ENCODE data around the gene IGF2. TPM values are rescaled to one million over a fixed set of nuclear protein-coding genes. Genes with fewer than 3 reads are reported as not detected.

IGF2 gene
- total and polyA plus RNA-seq, 2 donors from 2014 or later: 10.2 to 30.5 TPM

DNA sequence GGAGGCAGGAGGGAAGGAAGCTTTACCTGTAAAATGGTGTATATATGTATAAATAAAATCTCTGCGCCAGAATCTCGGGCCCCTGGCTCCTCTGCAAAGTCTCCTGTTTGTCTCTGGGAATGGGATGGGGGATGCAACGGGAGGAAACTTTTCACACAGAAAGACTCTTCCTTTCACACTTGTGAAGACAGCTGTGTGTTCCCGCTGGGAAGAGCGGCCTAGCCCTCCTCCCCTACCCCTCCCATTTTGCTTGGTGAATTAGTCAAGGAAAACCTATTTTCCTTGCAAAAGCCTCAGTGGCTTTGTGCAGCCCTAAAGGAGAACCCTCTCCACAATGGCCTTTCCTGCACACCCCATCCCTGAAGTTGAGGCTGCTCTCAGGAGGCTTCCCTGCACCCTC is 9.4 kb upstream of the IGF2 start:
- peaks cover 0 to 2% (median 0%) of the 10 kb centered on the region in 3 donors for H3K4me1 ChIP-seq (ENCODE audit: control insufficient read depth in 2 of 3, insufficient read depth in 2 of 3, low read depth in 1 of 3, low read length in 3 of 3)
- TF ChIP-seq, protein P1, sequence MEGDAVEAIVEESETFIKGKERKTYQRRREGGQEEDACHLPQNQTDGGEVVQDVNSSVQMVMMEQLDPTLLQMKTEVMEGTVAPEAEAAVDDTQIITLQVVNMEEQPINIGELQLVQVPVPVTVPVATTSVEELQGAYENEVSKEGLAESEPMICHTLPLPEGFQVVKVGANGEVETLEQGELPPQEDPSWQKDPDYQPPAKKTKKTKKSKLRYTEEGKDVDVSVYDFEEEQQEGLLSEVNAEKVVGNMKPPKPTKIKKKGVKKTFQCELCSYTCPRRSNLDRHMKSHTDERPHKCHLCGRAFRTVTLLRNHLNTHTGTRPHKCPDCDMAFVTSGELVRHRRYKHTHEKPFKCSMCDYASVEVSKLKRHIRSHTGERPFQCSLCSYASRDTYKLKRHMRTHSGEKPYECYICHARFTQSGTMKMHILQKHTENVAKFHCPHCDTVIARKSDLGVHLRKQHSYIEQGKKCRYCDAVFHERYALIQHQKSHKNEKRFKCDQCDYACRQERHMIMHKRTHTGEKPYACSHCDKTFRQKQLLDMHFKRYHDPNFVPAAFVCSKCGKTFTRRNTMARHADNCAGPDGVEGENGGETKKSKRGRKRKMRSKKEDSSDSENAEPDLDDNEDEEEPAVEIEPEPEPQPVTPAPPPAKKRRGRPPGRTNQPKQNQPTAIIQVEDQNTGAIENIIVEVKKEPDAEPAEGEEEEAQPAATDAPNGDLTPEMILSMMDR (IDR thresholded peaks at IDR 0.05; ENCODE audit: borderline replicate concordance, extremely low read depth, insufficient read depth): no peak
- no peak overlapping the region for H3K27ac ChIP-seq (ENCODE audit: low read depth in 2 of 2, low read length in 2 of 2)
- intact Hi-C loops (cut with DNase I): no loop called here
- H3K9ac ChIP-seq (ENCODE audit: low read length in 3 of 3): no peak overlapping the region
- FAIRE-seq (no peak), DNase-seq (no peak)
- H3K27me3 ChIP-seq (ENCODE audit: control insufficient read depth, insufficient read depth, low read length): peaks cover 14% of the 10 kb centered on the region
- H3K4me3 ChIP-seq (ENCODE audit: low read length in 3 of 3): no peak overlapping the region
- no peaks in the 10 kb centered on the region for H3K9me3 ChIP-seq (ENCODE audit: control insufficient read depth in 2 of 3, insufficient read depth in 1 of 3, low read length in 3 of 3)
- no peaks in the 10 kb centered on the region for H3K36me3 ChIP-seq (ENCODE audit: control insufficient read depth in 2 of 3, insufficient read depth in 3 of 3, low read length in 3 of 3)

DNA sequence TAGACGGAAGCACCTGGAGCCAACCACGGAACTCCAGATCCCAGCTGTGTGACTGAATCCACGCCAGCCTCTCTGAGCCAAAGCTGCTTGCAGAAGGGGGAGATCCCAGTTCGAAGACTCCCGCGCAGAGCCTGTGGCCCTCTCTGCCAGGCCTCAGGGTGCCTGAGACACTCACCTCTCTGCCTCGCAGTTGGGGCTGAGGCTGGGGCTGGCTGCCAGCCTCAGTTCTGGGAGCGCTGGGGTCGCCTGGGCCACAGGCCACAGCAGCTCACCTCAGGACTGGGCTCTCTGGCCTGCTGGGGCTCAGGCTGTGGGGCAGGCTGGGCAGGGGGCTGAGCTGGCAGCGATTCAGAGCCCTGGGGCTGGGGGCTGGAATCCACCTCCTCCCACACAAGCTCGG is 8.2 kb upstream of the IGF2 start:
- Histone ChIP-seq H3K4me1 (ENCODE audit: control insufficient read depth in 2 of 3, insufficient read depth in 2 of 3, low read depth in 1 of 3, low read length in 3 of 3) (peaks cover 0 to 2% (median 0%) of the 10 kb centered on the region in 3 donors), H3K27ac (ENCODE audit: low read depth in 2 of 2, low read length in 2 of 2) (no peak overlapping the region), H3K36me3 (ENCODE audit: control insufficient read depth in 2 of 3, insufficient read depth in 3 of 3, low read length in 3 of 3) (no peaks in the 10 kb centered on the region), H3K27me3 (ENCODE audit: control insufficient read depth, insufficient read depth, low read length) (peaks cover 20% of the 10 kb centered on the region), H3K9me3 (ENCODE audit: control insufficient read depth in 2 of 3, insufficient read depth in 1 of 3, low read length in 3 of 3) (no peaks in the 10 kb centered on the region), H3K4me3 (ENCODE audit: low read length in 3 of 3) (no peak overlapping the region), H3K9ac (ENCODE audit: low read length in 3 of 3) (no peak overlapping the region)
- TF ChIP-seq, protein P1 (IDR thresholded peaks at IDR 0.05; ENCODE audit: borderline replicate concordance, extremely low read depth, insufficient read depth): no peak
- no peak for FAIRE-seq
- intact Hi-C loops (cut with DNase I): no loop called here
- no peak for DNase-seq

DNA sequence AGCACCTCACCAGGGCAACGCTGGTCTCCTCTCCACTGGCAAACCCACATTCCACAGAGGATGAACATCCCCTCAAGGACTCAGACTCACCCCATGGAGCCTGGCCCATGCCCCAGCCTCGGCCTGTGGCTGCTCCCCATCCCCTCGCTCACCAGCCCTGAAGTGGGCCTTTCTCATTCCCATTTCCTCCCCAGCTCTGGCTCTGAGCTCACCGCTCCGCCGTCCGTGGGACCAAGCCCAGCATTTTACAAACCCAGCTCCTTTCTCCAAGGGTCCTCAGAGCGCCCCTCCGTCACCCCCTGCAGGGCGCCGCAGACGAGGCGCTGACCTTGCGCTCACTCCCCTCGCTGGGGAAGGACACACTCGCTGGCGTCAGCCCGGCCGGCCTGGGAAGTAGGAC is 6.9 kb upstream of the IGF2 start:
- H3K9me3 ChIP-seq (ENCODE audit: control insufficient read depth in 2 of 3, insufficient read depth in 1 of 3, low read length in 3 of 3): no peaks in the 10 kb centered on the region

More for the DNA sequence above, 6.9 kb upstream of the IGF2 start:
- TF ChIP-seq, protein P1 (IDR thresholded peaks at IDR 0.05; ENCODE audit: borderline replicate concordance, extremely low read depth, insufficient read depth): no peak
- Histone ChIP-seq H3K27ac (ENCODE audit: low read depth in 2 of 2, low read length in 2 of 2) (no peak overlapping the region), H3K4me3 (ENCODE audit: low read length in 3 of 3) (no peak overlapping the region), H3K4me1 (ENCODE audit: control insufficient read depth in 2 of 3, insufficient read depth in 2 of 3, low read depth in 1 of 3, low read length in 3 of 3) (no peaks in the 10 kb centered on the region), H3K27me3 (ENCODE audit: control insufficient read depth, insufficient read depth, low read length) (peaks cover 32% of the 10 kb centered on the region), H3K36me3 (ENCODE audit: control insufficient read depth in 2 of 3, insufficient read depth in 3 of 3, low read length in 3 of 3) (no peaks in the 10 kb centered on the region), H3K9ac (ENCODE audit: low read length in 3 of 3) (no peak overlapping the region)
- no peak for FAIRE-seq
- intact Hi-C loops (cut with DNase I): no loop called here
- DNase-seq: no peak
